Fibroblast of villous mesenchyme (primary cell): ENCODE data around the gene C1orf52. TPM values are rescaled to one million over a fixed set of nuclear protein-coding genes. Genes with fewer than 3 reads are reported as not detected.

Experiments
- DNase-seq: peaks from one replicate; pipeline ENCODE4 v3.0.0-alpha.2; 2010; ENCODE audit warnings: low read depth
- H3K4me3 ChIP-seq: 2 replicates; pipeline ENCODE4 v1.5.1; 2011; ENCODE audit warnings: low read depth, mild to moderate bottlenecking, low read length
- CTCF ChIP-seq: IDR thresholded peaks from 2 replicates; pipeline ENCODE4 v1.5.1; 2012; ENCODE audit warnings: low read depth, mild to moderate bottlenecking, low read length; ENCODE audit not compliant: insufficient read depth
- total RNA-seq: library from RNA; depleted of rRNA; stranded (reverse); fragments of >200 nt; gene quantifications from 2 replicates; pipeline ENCODE4 v1.2.3, GENCODE V29; 2012

The C1orf52 gene
- total RNA-seq, result 14.2 and 23.7 TPM in 2 replicates

- DNase-seq, result peak; percentile 95
- peak; percentile 88 for TF ChIP-seq CTCF
- H3K4me3 ChIP-seq, result peak within 1 kb of the TSS; percentile 78
These were observed at the start of gene C1orf52 for GRCh38 chr1:85259118-85259911. TSS of gene C1orf52 (minus strand) at chr1:85259662. CDS start at chr1:85259633, 29 bp downstream.

GRCh38 chr1:85308833-85309350 lies 49.4 kb upstream of the C1orf52 start:
- H3K4me3 ChIP-seq, result no peak overlapping the region
- TF ChIP-seq CTCF, result no peak
- no peak for DNase-seq

GRCh38 chr1:85307987-85308832 lies 48.7 kb upstream of the C1orf52 start:
- DNase-seq, result peak; percentile 88
- no peak overlapping the region for H3K4me3 ChIP-seq
- TF ChIP-seq CTCF, result peak; percentile 98

GRCh38 chr1:85306236-85306635 lies 46.8 kb upstream of the C1orf52 start:
- no peak overlapping the region for H3K4me3 ChIP-seq
- DNase-seq, result no peak
- no peak for TF ChIP-seq CTCF

GRCh38 chr1:85303440-85304162 lies 44.1 kb upstream of the C1orf52 start:
- DNase-seq, result no peak
- no peak overlapping the region for H3K4me3 ChIP-seq
- TF ChIP-seq CTCF, result no peak

GRCh38 chr1:85300140-85300539 lies 40.7 kb upstream of the C1orf52 start:
- no peak for TF ChIP-seq CTCF
- DNase-seq, result no peak
- no peak overlapping the region for H3K4me3 ChIP-seq
